ENCODE data around the gene GRAMD4. TPM values are rescaled to one million over a fixed set of nuclear protein-coding genes. Genes with fewer than 3 reads are reported as not detected.

The GRAMD4 gene
- polyA plus RNA-seq, 1 donor = 13.7 TPM

DNA sequence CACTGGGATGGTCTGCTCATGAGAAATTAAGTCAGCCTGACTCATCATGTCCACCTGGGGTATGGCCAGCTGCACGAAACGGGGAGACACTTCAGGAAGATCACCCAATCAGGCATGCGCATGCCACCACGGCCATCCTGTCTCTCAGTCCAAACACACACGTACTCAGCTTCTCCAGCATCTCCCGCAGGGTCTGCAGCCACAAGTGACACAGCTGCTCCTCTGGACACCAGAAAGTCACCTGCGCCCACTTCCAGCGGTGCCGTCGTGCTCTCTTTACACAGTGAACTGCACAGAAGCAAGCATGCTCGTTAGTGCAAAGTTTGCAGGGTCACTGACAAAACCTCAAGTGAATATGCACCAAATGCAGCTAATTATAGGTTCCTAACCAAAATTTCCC is 99.7 kb downstream of the GRAMD4 start:
- DNase-seq (ENCODE audit: low read depth) = no peak

DNA sequence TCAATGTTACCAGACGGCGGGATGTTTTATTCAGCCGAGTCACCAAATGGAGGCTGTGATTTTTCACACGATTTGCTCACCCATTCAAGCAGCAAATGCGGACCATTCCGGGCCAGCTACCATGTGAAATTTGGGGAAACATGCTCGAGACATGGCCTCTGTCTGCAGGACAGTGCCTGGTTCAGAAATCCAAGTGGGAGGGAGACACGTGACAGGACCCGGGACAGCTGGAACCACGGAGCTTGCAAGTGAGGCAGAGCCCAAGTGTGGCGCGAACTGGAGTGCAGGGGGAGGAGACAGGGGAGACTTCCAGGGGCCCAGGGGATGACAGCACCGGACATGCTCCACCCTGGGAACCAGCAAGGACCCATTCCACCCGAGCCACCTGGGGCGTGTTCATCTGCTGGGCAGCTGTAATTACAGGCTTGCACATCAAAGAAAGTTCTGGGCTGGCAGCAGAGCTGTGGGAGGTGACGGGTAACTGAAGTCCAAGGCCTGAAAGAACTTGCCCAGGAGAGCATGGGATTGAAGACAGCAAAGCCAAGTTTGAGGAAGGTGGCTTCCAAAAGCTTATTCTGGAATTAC is 101.4 kb downstream of the GRAMD4 start:
- no peak for DNase-seq (ENCODE audit: low read depth)

DNA sequence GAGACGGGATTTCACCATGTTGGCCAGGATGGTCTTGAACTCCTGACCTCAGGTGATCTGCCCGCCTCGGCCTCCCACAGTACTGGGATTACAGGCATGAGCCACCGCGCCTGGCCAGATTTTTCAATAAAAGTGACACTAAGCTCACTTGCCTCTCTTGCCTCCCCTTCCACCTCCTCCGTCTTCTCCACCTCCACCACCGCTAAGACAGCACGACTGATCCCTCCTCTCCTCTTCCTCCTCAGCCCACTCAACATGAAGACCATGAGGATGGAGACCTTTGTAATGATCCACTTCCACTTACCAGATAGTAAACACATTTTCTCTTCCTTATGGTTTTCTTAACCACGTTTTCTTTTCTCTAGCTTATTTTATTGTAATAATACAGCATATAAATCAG is 103.7 kb downstream of the GRAMD4 start:
- DNase-seq (ENCODE audit: low read depth) = no peak

- DNase-seq (ENCODE audit: low read depth) = no peak
Observed at GRCh38 chr22:46725096-46725495, 104.9 kb downstream of the GRAMD4 start.

DNA sequence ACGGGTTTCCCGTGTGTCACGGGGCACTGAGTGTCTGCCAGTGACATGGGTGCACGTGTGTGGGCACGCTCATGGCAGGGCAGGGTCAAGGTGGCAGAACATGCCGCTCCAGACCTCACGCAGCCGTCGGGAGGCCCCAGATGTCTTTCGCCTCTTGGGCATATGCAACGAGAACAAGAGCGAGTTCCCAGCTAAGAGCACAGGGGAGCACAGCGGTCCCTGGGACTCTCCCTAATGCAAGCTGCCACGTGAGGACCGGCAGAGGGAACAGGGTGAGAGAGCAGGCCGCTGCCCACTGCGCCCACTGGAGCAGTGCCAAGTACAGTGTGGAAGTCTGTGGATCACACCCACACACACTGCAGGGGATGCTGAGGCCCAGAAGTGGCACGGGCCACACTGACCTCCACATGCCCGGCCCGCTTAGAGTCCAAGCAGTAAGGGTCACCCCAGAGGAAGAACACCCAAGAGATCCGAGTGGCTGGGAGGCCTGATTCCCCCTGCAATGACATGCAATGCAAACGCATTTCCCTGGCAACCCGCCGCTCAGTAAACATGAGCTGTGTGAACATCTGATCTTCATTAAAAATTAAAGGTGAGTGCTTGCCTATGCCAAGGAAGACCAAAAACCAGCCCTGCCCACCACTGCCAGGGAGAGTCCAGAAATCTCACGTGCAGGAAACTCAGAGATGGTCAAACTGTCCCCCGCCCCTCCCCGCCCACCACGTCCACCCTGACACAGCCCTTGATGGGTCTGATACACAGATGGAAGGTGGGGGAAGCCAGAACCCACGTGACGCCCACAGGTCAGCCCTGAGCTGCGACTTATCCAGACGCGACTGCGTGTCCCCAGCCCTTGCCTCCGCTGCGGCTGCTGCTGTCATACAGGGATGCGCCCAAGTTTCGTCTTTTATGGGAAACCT is 106.1 kb downstream of the GRAMD4 start:
- no peak for DNase-seq (ENCODE audit: low read depth)

DNA sequence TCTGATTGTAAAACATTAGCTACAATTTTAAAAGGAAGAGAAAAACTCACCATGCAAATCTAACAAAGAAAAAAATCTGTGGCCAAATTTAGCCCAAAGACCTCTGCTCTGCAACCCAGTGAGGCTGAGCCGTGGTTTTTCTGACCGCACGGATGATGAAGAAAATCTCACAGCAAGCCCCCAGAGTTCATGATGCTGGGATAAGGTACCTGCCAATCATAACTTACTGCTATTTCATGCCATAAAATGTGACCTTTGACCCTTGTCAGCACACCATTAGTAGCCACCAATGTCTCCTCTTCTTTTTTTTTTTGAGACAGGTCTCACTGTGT is 106.8 kb downstream of the GRAMD4 start:
- no peak for DNase-seq (ENCODE audit: low read depth)

GRCh38 chr22:46727813-46728364 is 107.7 kb downstream of the GRAMD4 start:
- no peak for DNase-seq (ENCODE audit: low read depth)

GRCh38 chr22:46728470-46728869 is 108.3 kb downstream of the GRAMD4 start:
- no peak for DNase-seq (ENCODE audit: low read depth)

Other genes with a start within 250 kb of the GRAMD4 start
- gene CELSR1, start 82.8 kb upstream of the GRAMD4 start, polyA plus RNA-seq (ENCODE audit: insufficient read length) = 2.4 TPM
- gene CERK, start 117.9 kb downstream of the GRAMD4 start, polyA plus RNA-seq (ENCODE audit: insufficient read length) = 21.4 TPM
- 14.2 TPM for gene TBC1D22A, start 142.3 kb downstream of the GRAMD4 start, polyA plus RNA-seq (ENCODE audit: insufficient read length)